ENCODE results near the gene SLC4A7.
A peak's percentile ranks its signal among the peaks of the same experiment; 100 is the strongest.

SLC4A7 gene

DNA sequence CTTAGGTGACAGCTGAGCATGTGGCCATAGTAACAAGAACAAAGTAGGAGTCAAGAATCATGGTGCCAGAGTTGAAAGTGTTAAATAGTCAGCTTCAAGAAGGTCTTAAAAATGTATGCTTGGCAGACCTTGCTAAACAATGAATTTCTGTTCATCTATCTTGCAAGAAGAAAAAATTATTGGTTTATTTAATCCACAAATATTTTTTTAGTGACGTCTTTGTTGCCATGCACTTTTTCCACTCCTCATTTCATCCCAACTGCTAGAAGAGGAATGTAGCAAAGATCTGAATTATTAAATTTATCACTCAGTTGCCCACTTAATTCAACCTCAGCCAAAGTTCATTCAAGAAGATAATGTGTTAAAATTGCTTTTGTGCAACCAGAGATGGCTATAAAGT, 3.2 kb upstream of the SLC4A7 start:
- no peaks in the 10 kb centered on the region for H3K9me3 ChIP-seq (ENCODE audit: control insufficient read depth, low read length)
- H3K27me3 ChIP-seq (ENCODE audit: control insufficient read depth, insufficient read depth, low read length, poor library complexity, severe bottlenecking) = no peaks in the 10 kb centered on the region
- WGBS, 2 experiments = 100% methylated on average over 1 of the region's 1 CpG; no CpG with 5 or more reads in 1 of the 2 experiments
- no peak overlapping the region for H3K4me3 ChIP-seq (ENCODE audit: insufficient read depth, low read depth, low read length)
- no peaks in the 10 kb centered on the region for H3K4me1 ChIP-seq (ENCODE audit: control insufficient read depth, insufficient read depth, low read length)
- H3K36me3 ChIP-seq (ENCODE audit: control insufficient read depth, insufficient read depth, low read length) = no peaks in the 10 kb centered on the region
- H3K27ac ChIP-seq (ENCODE audit: insufficient read depth, low read depth, low read length, poor library complexity, severe bottlenecking) = no peak overlapping the region

DNA sequence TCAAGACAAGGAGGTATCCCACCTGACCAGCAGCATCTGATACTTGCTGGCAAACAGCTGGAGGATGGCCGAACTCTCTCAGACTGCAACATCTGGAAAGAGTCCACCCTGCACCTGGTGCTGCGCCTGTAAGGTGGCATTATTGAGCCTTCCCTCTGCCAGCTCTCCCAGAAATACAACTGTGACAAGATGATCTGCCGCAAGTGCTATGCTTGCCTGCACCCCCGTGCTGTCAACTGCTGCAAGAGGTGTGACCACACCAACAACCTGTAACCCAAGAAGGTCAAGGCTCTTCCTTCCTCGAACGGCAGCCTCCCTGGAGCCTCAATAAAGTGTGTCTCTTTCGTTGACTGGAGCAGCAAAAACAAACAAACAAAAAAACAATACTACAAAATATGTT, 2.2 kb upstream of the SLC4A7 start:
- Histone ChIP-seq H3K27me3 (ENCODE audit: control insufficient read depth, insufficient read depth, low read length, poor library complexity, severe bottlenecking) (no peaks in the 10 kb centered on the region), H3K4me1 (ENCODE audit: control insufficient read depth, insufficient read depth, low read length) (no peaks in the 10 kb centered on the region), H3K9me3 (ENCODE audit: control insufficient read depth, low read length) (no peaks in the 10 kb centered on the region), H3K4me3 (ENCODE audit: insufficient read depth, low read depth, low read length) (no peak overlapping the region), H3K36me3 (ENCODE audit: control insufficient read depth, insufficient read depth, low read length) (no peaks in the 10 kb centered on the region), H3K27ac (ENCODE audit: insufficient read depth, low read depth, low read length, poor library complexity, severe bottlenecking) (no peak overlapping the region)
- WGBS, 2 experiments = 91 to 92% methylated on average over 6 to 7 of the region's 7 CpGs

DNA sequence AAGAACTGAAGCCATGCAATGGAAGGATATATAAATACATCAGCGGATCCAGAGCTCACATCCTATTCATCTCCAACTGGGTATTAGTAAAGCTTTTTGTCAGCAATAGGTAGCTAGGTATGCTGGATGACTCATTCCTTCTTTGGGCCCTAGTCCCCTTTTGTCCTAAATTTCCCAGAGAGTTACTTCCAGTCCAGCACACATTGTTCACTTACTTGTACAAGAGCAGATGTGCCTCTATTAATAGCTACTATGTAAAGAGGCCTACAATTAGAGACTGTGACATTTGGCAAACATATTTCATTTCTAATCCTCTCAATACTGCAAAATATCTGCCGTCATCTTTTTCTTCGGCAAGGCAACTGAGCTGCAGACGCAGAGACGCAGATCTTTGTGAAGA, 1.7 kb upstream of the SLC4A7 start:
- Histone ChIP-seq H3K27me3 (ENCODE audit: control insufficient read depth, insufficient read depth, low read length, poor library complexity, severe bottlenecking) (no peaks in the 10 kb centered on the region), H3K4me1 (ENCODE audit: control insufficient read depth, insufficient read depth, low read length) (no peaks in the 10 kb centered on the region), H3K36me3 (ENCODE audit: control insufficient read depth, insufficient read depth, low read length) (no peaks in the 10 kb centered on the region), H3K27ac (ENCODE audit: insufficient read depth, low read depth, low read length, poor library complexity, severe bottlenecking) (no peak overlapping the region), H3K4me3 (ENCODE audit: insufficient read depth, low read depth, low read length) (no peak overlapping the region), H3K9me3 (ENCODE audit: control insufficient read depth, low read length) (no peaks in the 10 kb centered on the region)
- WGBS, 2 experiments = 88 to 92% methylated on average over 4 to 5 of the region's 5 CpGs

DNA sequence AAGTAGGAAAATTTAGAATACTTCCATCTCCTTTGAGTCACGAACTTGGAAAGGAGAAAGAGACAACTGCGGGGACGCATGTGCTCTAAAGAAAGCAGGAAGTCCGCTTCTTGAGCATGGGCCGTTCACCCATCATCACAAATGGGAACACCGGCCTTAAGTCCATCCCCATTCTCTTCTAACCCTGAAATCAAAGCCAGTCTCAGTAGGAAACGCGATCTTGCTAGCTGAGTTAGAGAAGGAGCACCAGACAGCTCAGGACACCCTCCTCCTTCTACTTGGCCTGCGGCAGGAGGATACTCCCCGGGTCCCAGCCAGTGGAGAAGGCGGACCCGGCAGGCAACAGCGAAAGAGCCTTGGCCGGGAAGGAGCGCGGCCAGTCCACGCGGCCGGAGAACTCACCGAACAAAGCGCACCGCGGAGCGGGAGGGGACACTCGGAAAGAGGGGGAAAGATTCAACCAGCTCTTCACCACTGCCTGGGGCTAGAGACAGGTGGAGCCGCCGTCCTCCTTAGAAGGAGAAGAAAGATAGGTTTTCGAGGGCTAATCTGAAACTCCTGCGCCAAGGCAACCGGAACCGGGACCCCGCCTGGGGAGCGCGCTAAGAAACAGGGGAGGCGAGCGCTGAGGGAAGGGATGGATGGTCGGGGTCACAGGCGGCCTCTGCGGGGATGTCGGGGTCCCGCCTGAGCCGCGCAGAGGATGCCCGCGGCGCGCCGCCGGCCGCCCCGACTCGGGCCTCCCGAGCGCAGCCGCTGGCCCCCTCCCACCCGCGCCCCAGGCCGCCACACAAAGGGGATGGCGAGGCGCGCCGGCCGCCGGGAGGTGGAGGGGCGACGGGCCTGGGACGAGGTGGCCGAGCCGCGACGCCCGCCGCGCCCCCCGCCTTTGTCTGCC, 818 bp downstream of the SLC4A7 start:
- 0 to 1% methylated on average over 75 of the region's 75 CpGs for WGBS, 2 experiments
- Histone ChIP-seq H3K4me1 (ENCODE audit: control insufficient read depth, insufficient read depth, low read length) (no peaks in the 10 kb centered on the region), H3K36me3 (ENCODE audit: control insufficient read depth, insufficient read depth, low read length) (no peaks in the 10 kb centered on the region), H3K9me3 (ENCODE audit: control insufficient read depth, low read length) (no peaks in the 10 kb centered on the region), H3K27me3 (ENCODE audit: control insufficient read depth, insufficient read depth, low read length, poor library complexity, severe bottlenecking) (no peaks in the 10 kb centered on the region), H3K4me3 (ENCODE audit: insufficient read depth, low read depth, low read length) (peak overlapping the region; percentile 70), H3K27ac (ENCODE audit: insufficient read depth, low read depth, low read length, poor library complexity, severe bottlenecking) (peak overlapping the region; percentile 90)

DNA sequence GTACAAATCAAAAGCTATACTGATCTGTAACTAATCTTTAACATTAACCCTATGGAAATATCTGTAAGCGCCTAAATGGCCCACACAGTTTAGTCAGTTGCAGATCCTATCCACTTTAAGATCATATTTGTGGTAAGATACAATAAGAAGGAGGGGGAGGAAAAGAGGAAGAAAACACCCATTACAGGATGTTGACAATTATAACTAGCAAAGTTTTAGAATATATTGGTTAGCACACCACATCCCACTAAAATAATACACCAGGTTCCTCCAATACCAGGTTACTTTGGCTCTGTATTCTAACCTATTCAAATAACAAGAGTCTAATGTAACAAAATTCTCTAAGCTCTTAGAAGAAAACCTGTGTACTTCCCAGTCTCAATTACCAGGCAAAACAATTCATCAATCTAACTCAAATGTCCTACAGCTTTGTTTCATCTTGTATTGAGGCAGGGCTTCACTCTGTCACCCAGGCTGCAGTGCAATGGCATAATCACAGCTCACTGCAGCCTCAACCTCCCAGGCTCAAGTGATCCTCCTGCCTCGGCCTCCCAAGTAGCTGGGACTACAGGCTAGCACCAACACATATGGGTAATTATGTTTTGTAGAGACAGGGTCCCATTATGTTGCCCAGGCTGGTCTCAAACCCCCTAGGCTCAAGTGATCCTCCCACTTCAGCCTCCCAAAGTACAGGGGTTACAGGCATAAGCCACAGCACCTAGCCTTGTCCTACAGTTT, 4.2 kb downstream of the SLC4A7 start:
- 91 to 97% methylated on average over 1 to 2 of the region's 2 CpGs for WGBS, 2 experiments
- Histone ChIP-seq H3K27ac (ENCODE audit: insufficient read depth, low read depth, low read length, poor library complexity, severe bottlenecking) (no peak overlapping the region), H3K4me3 (ENCODE audit: insufficient read depth, low read depth, low read length) (no peak overlapping the region), H3K27me3 (ENCODE audit: control insufficient read depth, insufficient read depth, low read length, poor library complexity, severe bottlenecking) (no peaks in the 10 kb centered on the region), H3K4me1 (ENCODE audit: control insufficient read depth, insufficient read depth, low read length) (no peaks in the 10 kb centered on the region), H3K9me3 (ENCODE audit: control insufficient read depth, low read length) (no peaks in the 10 kb centered on the region), H3K36me3 (ENCODE audit: control insufficient read depth, insufficient read depth, low read length) (no peaks in the 10 kb centered on the region)

DNA sequence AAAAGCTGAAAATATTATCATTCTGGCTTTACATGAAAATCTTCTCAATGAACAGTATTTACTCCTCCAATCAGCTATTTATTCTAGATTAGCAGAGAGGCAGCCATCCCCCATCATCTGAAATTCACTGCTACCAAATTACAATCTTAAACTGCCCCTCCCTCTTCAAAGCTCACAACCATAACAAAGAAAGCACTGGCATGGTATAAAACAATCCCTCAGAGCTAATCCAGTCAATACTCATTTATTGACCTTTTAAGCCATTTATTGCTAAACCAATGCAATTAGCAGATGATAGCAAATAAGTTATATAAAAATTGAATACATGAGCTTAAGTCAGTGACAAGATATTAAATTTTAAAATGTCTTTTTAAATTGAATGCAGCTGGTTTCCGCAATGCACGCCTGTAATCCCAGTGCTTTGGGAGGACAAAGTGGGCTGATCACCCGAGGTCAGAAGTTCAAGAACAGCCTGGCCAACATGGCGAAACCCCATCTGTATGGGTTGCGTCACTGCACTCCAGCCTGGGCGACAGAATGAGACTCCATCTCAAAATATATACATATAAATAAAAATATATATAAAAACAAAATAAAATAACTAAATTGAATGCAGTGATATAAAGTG, 12.1 kb downstream of the SLC4A7 start:
- Histone ChIP-seq H3K27me3 (ENCODE audit: control insufficient read depth, insufficient read depth, low read length, poor library complexity, severe bottlenecking) (no peaks in the 10 kb centered on the region), H3K36me3 (ENCODE audit: control insufficient read depth, insufficient read depth, low read length) (no peaks in the 10 kb centered on the region), H3K4me3 (ENCODE audit: insufficient read depth, low read depth, low read length) (no peak overlapping the region), H3K4me1 (ENCODE audit: control insufficient read depth, insufficient read depth, low read length) (no peaks in the 10 kb centered on the region), H3K27ac (ENCODE audit: insufficient read depth, low read depth, low read length, poor library complexity, severe bottlenecking) (no peak overlapping the region), H3K9me3 (ENCODE audit: control insufficient read depth, low read length) (no peaks in the 10 kb centered on the region)
- 89 to 91% methylated on average over 4 to 5 of the region's 6 CpGs for WGBS, 2 experiments

DNA sequence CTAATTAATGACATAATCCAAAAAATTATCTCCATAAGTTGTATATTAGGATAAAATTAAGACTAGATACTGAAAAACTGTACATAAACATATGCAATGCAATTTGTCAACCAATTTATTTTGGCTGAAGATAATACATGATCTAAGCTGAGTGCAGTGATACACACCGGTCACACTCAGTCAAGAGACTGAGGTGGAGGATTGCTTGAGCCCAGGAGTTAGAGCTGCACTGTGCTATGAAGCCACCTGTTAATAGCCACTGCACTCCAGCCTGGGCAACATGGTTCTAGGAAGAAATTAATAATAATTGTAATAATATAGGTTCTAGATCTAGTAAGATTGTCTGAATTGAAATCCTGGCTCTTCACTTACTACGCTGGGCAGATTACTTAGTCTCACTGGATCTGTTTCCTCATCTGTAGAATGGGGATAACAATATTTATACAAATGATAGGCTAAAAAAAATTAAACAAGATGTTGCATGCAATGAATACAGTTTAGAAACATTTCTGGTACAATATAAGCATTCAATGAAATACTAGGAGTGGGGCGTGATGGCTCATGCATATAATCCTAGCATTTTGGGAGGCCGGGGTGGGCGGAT, 15.8 kb downstream of the SLC4A7 start:
- Histone ChIP-seq H3K9me3 (ENCODE audit: control insufficient read depth, low read length) (no peaks in the 10 kb centered on the region), H3K4me1 (ENCODE audit: control insufficient read depth, insufficient read depth, low read length) (no peaks in the 10 kb centered on the region), H3K36me3 (ENCODE audit: control insufficient read depth, insufficient read depth, low read length) (no peaks in the 10 kb centered on the region), H3K27me3 (ENCODE audit: control insufficient read depth, insufficient read depth, low read length, poor library complexity, severe bottlenecking) (no peaks in the 10 kb centered on the region), H3K27ac (ENCODE audit: insufficient read depth, low read depth, low read length, poor library complexity, severe bottlenecking) (no peak overlapping the region), H3K4me3 (ENCODE audit: insufficient read depth, low read depth, low read length) (no peak overlapping the region)
- 90 to 97% methylated on average over 4 to 5 of the region's 5 CpGs for WGBS, 2 experiments

DNA sequence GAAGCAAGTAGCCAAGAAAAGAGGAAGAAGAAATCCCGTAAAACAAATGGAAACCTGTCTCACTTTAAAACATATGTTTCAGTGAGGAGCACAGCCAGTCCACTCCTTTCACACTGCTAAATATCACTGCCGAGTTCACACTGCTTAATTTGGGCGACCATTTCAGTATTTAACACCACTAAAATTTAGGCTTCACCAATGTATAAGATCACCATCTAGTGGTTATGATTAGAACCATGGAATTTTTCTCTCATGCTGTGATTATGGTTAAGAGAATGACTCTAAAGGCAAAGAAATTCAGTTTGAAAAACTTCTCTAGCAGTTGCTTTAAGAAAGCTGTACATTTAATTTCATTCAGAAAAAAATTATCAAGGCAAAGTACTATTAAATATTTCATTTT, 16.6 kb downstream of the SLC4A7 start:
- no peak overlapping the region for H3K27ac ChIP-seq (ENCODE audit: insufficient read depth, low read depth, low read length, poor library complexity, severe bottlenecking)
- no peak overlapping the region for H3K4me3 ChIP-seq (ENCODE audit: insufficient read depth, low read depth, low read length)
- whole genome bisulfite sequencing, 2 experiments = 89 to 94% methylated on average over 3 of the region's 3 CpGs
- no peaks in the 10 kb centered on the region for H3K9me3 ChIP-seq (ENCODE audit: control insufficient read depth, low read length)
- no peaks in the 10 kb centered on the region for H3K27me3 ChIP-seq (ENCODE audit: control insufficient read depth, insufficient read depth, low read length, poor library complexity, severe bottlenecking)
- no peaks in the 10 kb centered on the region for H3K4me1 ChIP-seq (ENCODE audit: control insufficient read depth, insufficient read depth, low read length)
- peaks cover 5% of the 10 kb centered on the region for H3K36me3 ChIP-seq (ENCODE audit: control insufficient read depth, insufficient read depth, low read length)

DNA sequence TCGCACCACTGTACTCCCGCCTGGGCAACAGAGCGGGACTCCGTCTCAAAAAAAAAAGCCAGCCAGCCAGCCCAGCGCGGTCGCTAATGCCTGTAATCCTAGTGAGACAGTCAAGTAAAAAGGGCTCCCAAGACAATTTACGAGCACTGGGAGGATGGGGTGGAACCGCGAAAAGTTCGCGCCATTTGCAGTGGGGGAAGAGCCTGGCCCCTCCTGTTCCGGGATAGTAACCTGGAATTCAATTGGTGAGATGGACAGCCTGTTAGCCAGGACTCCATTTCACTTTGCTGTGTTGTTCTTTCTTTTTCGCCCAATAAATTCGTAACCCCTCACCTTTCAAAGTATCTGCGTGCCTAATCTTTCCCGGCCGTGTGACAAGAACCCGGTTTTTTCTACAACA, 19.5 kb downstream of the SLC4A7 start:
- H3K27ac ChIP-seq (ENCODE audit: insufficient read depth, low read depth, low read length, poor library complexity, severe bottlenecking) = no peak overlapping the region
- H3K4me1 ChIP-seq (ENCODE audit: control insufficient read depth, insufficient read depth, low read length) = no peaks in the 10 kb centered on the region
- no peaks in the 10 kb centered on the region for H3K9me3 ChIP-seq (ENCODE audit: control insufficient read depth, low read length)
- H3K4me3 ChIP-seq (ENCODE audit: insufficient read depth, low read depth, low read length) = no peak overlapping the region
- WGBS, 2 experiments = 94 to 95% methylated on average over 19 of the region's 19 CpGs
- H3K27me3 ChIP-seq (ENCODE audit: control insufficient read depth, insufficient read depth, low read length, poor library complexity, severe bottlenecking) = no peaks in the 10 kb centered on the region
- peaks cover 5% of the 10 kb centered on the region for H3K36me3 ChIP-seq (ENCODE audit: control insufficient read depth, insufficient read depth, low read length)

DNA sequence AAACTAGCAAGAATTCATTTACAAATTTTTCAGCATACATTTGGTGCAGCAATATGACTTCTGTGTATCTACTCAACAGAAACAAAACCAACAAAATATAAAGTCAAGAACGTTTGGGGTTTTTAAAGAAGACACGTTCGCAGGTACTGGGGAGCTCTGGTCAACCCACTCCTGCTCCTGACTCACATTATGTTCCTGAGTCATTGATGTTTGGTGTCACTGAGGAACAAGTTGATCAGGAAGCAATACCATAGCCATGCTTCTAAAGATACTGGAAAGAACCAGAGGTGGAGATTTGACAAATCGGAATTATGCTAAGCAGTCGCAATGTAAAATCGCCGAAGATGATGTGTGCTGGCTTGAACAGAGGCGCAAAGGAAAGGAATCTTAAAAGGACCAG, 22.0 kb downstream of the SLC4A7 start:
- no peaks in the 10 kb centered on the region for H3K27me3 ChIP-seq (ENCODE audit: control insufficient read depth, insufficient read depth, low read length, poor library complexity, severe bottlenecking)
- no peaks in the 10 kb centered on the region for H3K9me3 ChIP-seq (ENCODE audit: control insufficient read depth, low read length)
- H3K27ac ChIP-seq (ENCODE audit: insufficient read depth, low read depth, low read length, poor library complexity, severe bottlenecking) = no peak overlapping the region
- H3K4me1 ChIP-seq (ENCODE audit: control insufficient read depth, insufficient read depth, low read length) = no peaks in the 10 kb centered on the region
- H3K36me3 ChIP-seq (ENCODE audit: control insufficient read depth, insufficient read depth, low read length) = peaks cover 5% of the 10 kb centered on the region
- H3K4me3 ChIP-seq (ENCODE audit: insufficient read depth, low read depth, low read length) = no peak overlapping the region
- WGBS, 2 experiments = 94 to 95% methylated on average over 8 of the region's 8 CpGs

Measured in ectodermal cell (in vitro differentiated cells).